Esophagus muscularis mucosa (tissue), 4 donors: ENCODE data around the gene THOC6. TPM values are rescaled to one million over a fixed set of nuclear protein-coding genes. Genes with fewer than 3 reads are reported as not detected.
"Not testable (repeated sequence)": the region's sequence is repeated elsewhere in the genome, so short reads cannot be mapped to it uniquely, and the experiment has no call there.

Experiments used
- DNase-seq: peaks from one replicate; pipeline ENCODE4 v3.0.0-alpha.2; 2017; ENCODE audit errors: extremely low spot score
- H3K27ac ChIP-seq, 4 donors: fragments of 200-600 bp; sonication (generic); replicated peaks in 1 of 4; 1 replicate in 3 of 4; 2 replicates in 1 of 4; pipeline ENCODE4 v1.5.1; 2016 to 2019; ENCODE audit warnings: mild to moderate bottlenecking in 1 of 4
- H3K27me3 ChIP-seq, 4 donors: fragments of 200-600 bp; sonication (generic); one replicate each; pipeline versions ENCODE4 v1.5.1 to v1.6.0; 2016 to 2019
- H3K36me3 ChIP-seq, 4 donors: fragments of 200-600 bp; sonication (generic); one replicate each; pipeline ENCODE4 v1.5.1; 2016 to 2019
- H3K4me1 ChIP-seq, 4 donors: fragments of 200-600 bp; sonication (generic); one replicate each; pipeline ENCODE4 v1.5.1; 2016 to 2019
- H3K4me3 ChIP-seq, 4 donors: fragments of 200-600 bp; sonication (generic); 1 replicate in 2 of 4; 2 replicates in 2 of 4; pipeline ENCODE4 v1.5.1; 2016 to 2019; ENCODE audit warnings: mild to moderate bottlenecking in 4 of 4, moderate library complexity in 1 of 4
- H3K9me3 ChIP-seq, 4 donors: fragments of 200-600 bp; sonication (generic); 1 replicate in 3 of 4; 2 replicates in 1 of 4; pipeline ENCODE4 v1.5.1; 2016 to 2019
- EP300 ChIP-seq: sonication (generic); formaldehyde crosslinking; IDR thresholded peaks from one replicate; pipeline ENCODE4 v1.6.1; 2017; ENCODE audit warnings: antibody characterized with exemption
- POLR2A ChIP-seq: fragments of 450-650 bp; IDR thresholded peaks from one replicate; pipeline ENCODE4 v1.6.1; 2017; ENCODE audit warnings: antibody characterized with exemption, moderate library complexity, mild to moderate bottlenecking, low read depth
- POLR2AphosphoS5 ChIP-seq, 2 donors: sonication (generic); formaldehyde crosslinking; IDR thresholded peaks; one replicate each; pipeline ENCODE4 v1.6.1; 2017; ENCODE audit warnings: antibody characterized with exemption in 2 of 2
- WGBS: methylation state at CpG from one replicate; pipeline ENCODE4 v1.1.5; 2018; 5-methylcytosine and 5-hydroxymethylcytosine counted together
- intact Hi-C: fragments of 100-400 bp; cut with DNase I; formaldehyde crosslinking; loops from one replicate; pipeline ENCODE4 v1.15.1; 2023
- total RNA-seq, 4 donors: library from RNA; depleted of rRNA; stranded (reverse); fragments of >200 nt; gene quantifications; one replicate each; pipeline versions ENCODE4 v1.1.0 to v1.2.1, GENCODE V29; 2016
- TF ChIP-seq, protein P1 (sequence below), 3 experiments: fragments of 200-600 bp in 2 of 3; fragments of 450-650 bp in 1 of 3; sonication (generic) in 2 of 3; IDR thresholded peaks; one replicate each; pipeline ENCODE4 v1.5.1; 2017 to 2019; ENCODE audit warnings: antibody characterized with exemption in 3 of 3, mild to moderate bottlenecking in 2 of 3, moderate library complexity in 1 of 3

Gene THOC6
- total RNA-seq, 4 donors from 2014 or later = 14.1 to 27.9 (median 23.0) TPM

DNA sequence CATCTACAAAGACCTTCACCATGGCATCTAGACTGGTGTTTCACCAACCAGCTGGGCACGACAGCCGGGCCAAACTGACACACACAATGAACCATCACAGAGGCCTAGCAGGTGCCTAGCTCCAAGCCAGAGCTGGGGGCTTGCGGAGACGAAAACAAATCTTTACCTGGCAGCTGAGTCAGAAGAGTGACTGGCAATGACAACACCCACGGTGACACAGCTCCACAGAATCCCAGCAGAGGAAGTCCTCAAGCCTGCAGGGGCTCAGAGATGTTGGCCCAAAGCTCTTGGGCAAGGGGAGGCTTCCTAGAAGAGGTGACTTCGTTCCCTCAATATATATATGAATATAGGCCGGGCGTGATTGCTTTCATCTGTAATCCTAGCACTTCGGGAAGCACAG, 27.7 kb downstream of the THOC6 start:
- 64% methylated on average over 6 of the region's 9 CpGs for WGBS
- intact Hi-C loops = no loop called here

DNA sequence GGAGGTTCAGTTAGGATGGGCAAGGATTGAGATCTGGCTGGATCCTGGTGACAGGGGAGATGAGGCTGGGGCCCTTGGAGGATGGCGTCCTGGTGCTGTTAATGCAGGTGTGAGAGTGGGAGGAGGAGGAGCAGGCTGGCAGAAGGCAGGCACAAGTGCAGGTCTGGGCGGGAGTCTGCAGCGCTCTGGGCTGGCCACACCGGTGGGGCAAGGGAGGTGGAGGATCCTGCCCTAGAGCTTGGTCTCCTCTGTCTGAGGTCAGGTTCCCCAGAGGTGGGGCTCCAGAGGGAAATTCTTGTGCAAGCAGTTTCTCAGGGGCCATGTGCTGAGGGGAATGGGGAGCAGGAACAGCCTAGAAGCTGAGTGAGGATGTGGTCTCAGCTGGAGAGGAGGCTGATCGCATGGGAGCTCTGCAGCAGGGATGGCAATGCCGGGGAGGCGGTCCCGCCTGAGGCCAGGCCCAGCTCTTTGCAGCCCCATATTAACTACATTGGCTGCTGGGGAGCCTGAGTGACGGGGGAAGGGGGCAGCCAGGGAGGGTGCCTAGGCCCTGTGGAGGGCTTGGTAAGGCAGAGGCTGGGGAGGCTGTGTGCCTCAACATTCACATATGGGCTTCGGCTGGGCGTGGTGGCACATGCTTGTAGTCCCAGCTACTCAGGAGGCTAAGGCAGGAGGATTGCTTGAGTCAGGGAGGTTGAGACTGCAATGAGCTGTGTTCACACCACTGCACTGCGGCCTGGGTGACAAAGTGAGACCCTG, 28.9 kb downstream of the THOC6 start:
- H3K36me3 ChIP-seq, H3K4me1 ChIP-seq, H3K4me3 ChIP-seq, intact Hi-C loops, H3K9me3 ChIP-seq, DNase-seq, H3K27ac ChIP-seq: not testable (repeated sequence)
- H3K27me3 ChIP-seq = peaks cover 0 to 41% (median 12%) of the 10 kb centered on the region in 4 donors
- WGBS = 73% methylated on average over 6 of the region's 12 CpGs

More for the DNA sequence above, 27.7 kb downstream of the THOC6 start:
- H3K4me1 ChIP-seq = peaks cover 4 to 10% (median 7%) of the 10 kb centered on the region in 4 donors
- TF ChIP-seq EP300 = no peak
- TF ChIP-seq POLR2A = no peak
- TF ChIP-seq, protein P1, sequence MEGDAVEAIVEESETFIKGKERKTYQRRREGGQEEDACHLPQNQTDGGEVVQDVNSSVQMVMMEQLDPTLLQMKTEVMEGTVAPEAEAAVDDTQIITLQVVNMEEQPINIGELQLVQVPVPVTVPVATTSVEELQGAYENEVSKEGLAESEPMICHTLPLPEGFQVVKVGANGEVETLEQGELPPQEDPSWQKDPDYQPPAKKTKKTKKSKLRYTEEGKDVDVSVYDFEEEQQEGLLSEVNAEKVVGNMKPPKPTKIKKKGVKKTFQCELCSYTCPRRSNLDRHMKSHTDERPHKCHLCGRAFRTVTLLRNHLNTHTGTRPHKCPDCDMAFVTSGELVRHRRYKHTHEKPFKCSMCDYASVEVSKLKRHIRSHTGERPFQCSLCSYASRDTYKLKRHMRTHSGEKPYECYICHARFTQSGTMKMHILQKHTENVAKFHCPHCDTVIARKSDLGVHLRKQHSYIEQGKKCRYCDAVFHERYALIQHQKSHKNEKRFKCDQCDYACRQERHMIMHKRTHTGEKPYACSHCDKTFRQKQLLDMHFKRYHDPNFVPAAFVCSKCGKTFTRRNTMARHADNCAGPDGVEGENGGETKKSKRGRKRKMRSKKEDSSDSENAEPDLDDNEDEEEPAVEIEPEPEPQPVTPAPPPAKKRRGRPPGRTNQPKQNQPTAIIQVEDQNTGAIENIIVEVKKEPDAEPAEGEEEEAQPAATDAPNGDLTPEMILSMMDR (IDR thresholded peaks at IDR 0.05) = no peak
- TF ChIP-seq POLR2AphosphoS5 (IDR thresholded peaks at IDR 0.05) = no peak
- H3K27ac ChIP-seq = no peak overlapping the region
- H3K9me3 ChIP-seq = no peaks in the 10 kb centered on the region
- H3K27me3 ChIP-seq = peaks cover 0 to 53% (median 24%) of the 10 kb centered on the region in 4 donors
- H3K36me3 ChIP-seq = peaks cover 0 to 4% (median 0%) of the 10 kb centered on the region in 4 donors
- DNase-seq = no peak
- no peak overlapping the region for H3K4me3 ChIP-seq

DNA sequence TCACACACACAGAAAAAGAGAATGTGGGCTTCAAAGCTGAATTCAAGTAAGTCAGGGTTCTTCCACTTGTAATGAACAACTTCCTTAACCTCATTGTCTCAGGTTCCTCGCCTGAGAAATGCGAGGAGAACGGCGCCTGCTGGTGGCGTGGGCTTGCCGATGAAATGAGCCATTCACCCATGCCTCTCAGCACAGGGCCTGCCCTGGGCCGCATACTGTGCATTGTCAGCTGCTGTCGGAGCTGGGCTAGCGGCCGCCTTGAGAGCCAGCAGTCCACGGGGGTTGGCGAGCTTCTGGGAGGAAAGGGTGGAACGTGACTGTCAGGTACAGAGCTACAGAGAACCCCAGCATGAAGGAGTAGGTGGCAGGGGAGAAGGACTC, 29.5 kb downstream of the THOC6 start:
- no CpG with 5 or more reads among the region's 13 CpGs for WGBS
- intact Hi-C loops = not testable (repeated sequence)

DNA sequence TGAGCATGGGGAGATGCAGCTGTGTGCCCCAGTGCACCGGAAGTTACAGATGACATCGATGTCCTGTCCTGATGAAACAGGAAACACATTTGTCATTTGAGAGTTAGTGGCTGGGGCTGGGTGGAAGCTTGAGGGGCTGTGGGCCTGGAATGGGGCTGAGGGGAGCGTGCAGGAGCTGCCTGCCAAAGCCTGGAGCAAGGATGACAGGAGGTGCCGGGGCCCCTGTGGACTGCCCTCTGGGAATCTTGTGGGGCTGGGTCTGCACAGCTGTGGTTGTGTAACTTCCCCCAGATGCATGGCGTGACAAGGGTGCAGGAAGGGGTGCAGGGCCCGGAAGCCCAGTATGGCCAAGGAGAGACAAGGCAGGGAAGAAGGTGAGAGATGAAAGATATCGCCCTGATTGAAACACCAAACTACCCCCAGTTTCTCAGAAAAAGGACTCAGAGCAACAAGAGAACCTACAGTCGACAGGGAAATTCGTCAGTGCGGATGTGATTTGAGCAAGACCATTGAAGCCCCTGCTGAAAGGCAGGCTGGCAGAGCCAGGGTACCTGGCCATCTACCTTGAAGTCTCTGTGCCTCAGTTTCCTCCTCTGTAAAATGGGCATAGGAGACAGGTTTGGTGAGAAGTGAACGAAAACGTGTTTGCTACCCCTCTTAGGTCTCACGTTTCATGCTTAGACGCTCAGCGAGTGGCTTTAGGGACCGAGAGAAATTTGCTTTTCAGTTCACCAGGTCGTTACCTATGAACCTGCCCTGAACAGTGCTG, 31.3 kb downstream of the THOC6 start:
- Histone ChIP-seq H3K4me3 (no peak overlapping the region), H3K4me1 (peaks cover 15 to 25% (median 22%) of the 10 kb centered on the region in 4 donors), H3K9me3 (no peaks in the 10 kb centered on the region), H3K36me3 (peaks cover 0 to 4% (median 0%) of the 10 kb centered on the region in 4 donors), H3K27me3 (peaks cover 0 to 28% (median 0%) of the 10 kb centered on the region in 4 donors), H3K27ac (no peak overlapping the region)
- DNase-seq = no peak
- TF ChIP-seq, protein P1 (IDR thresholded peaks at IDR 0.05) = no peak
- no peak for TF ChIP-seq POLR2A
- TF ChIP-seq EP300 = no peak
- TF ChIP-seq POLR2AphosphoS5 (IDR thresholded peaks at IDR 0.05) = no peak
- WGBS = 71% methylated on average over 16 of the region's 17 CpGs
- intact Hi-C loops = loop anchor here (5.0 kb wide), 1 partner anchor 112 kb away; no protein-coding TSS in a partner anchor

More for the DNA sequence above, 29.5 kb downstream of the THOC6 start:
- H3K4me3 ChIP-seq, DNase-seq, H3K4me1 ChIP-seq, H3K9me3 ChIP-seq, H3K36me3 ChIP-seq, H3K27ac ChIP-seq: not testable (repeated sequence)
- peaks cover 0 to 38% (median 8%) of the 10 kb centered on the region in 4 donors for H3K27me3 ChIP-seq

DNA sequence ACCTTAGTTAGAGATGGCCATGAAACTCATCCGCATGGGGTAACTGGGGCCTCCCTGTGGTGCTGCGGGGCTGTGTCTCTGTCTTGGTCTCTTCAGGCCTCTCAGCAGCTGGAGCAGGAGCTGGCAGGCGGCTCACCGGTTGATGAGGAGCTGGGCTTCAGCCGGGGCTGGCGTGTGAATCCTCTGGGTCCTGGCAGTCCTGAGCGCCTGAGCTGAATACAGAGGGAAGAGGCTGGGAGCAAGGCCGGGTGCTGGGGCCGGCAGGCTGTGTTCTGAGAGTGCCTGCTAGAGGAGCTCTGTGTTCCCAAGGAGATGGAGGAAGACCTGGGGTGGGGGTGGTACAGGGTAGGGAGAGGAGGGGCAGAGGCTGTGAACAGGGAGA, 31.9 kb downstream of the THOC6 start:
- Histone ChIP-seq H3K4me1 (peaks cover 21 to 26% (median 23%) of the 10 kb centered on the region in 4 donors), H3K27me3 (peaks cover 0 to 24% (median 0%) of the 10 kb centered on the region in 4 donors)
- H3K36me3 ChIP-seq, H3K9me3 ChIP-seq, H3K4me3 ChIP-seq, DNase-seq, H3K27ac ChIP-seq: not testable (repeated sequence)
- 30% methylated on average over 4 of the region's 9 CpGs for WGBS
- intact Hi-C loops = loop anchor here (5.0 kb wide), 1 partner anchor 112 kb away; no protein-coding TSS in a partner anchor
